Activated T-helper 1 cell treated with Interleukin-2 at 50 U/mL for 16 hours (primary cell): ENCODE data around the gene STK11.

Experiments
- DNase-seq: peaks from one replicate; pipeline ENCODE4 v3.0.0-alpha.2; 2020; ENCODE audit warnings: low read depth

Gene STK11

GRCh38 chr19:1251330-1252220 lies 46.0 kb downstream of the STK11 start:
- DNase-seq: peak; percentile 52

GRCh38 chr19:1252221-1252820 lies 46.7 kb downstream of the STK11 start:
- no peak for DNase-seq

GRCh38 chr19:1252821-1253513 lies 47.4 kb downstream of the STK11 start:
- DNase-seq: peak; percentile 66

GRCh38 chr19:1253514-1254080 lies 48.0 kb downstream of the STK11 start:
- DNase-seq: no peak

GRCh38 chr19:1254081-1254527 lies 48.5 kb downstream of the STK11 start:
- DNase-seq: no peak

- DNase-seq: no peak
Measured at GRCh38 chr19:1254530-1255185, 49.1 kb downstream of the STK11 start.

GRCh38 chr19:1255186-1256161 lies 49.9 kb downstream of the STK11 start:
- DNase-seq: no peak

- DNase-seq: no peak
Measured at GRCh38 chr19:1256646-1257474, 51.3 kb downstream of the STK11 start.

- no peak for DNase-seq
Measured at GRCh38 chr19:1257475-1258162, 52.0 kb downstream of the STK11 start.

- DNase-seq: no peak
Measured at GRCh38 chr19:1258163-1258492, 52.5 kb downstream of the STK11 start.

GRCh38 chr19:1258707-1259205 lies 53.2 kb downstream of the STK11 start:
- no peak for DNase-seq

GRCh38 chr19:1259206-1259875 lies 53.8 kb downstream of the STK11 start:
- peak; percentile 62 for DNase-seq

GRCh38 chr19:1259876-1260748 lies 54.5 kb downstream of the STK11 start:
- DNase-seq: no peak

- peak; percentile 98 for DNase-seq
Measured at GRCh38 chr19:1260749-1261537, 55.4 kb downstream of the STK11 start.

GRCh38 chr19:1261538-1261797 lies 55.9 kb downstream of the STK11 start:
- DNase-seq: no peak

- no peak for DNase-seq
Measured at GRCh38 chr19:1261798-1262622, 56.4 kb downstream of the STK11 start.
